Progenitor cell of endocrine pancreas (in vitro differentiated cells): ENCODE measurements around the gene ARHGEF28. TPM values are rescaled to one million over a fixed set of nuclear protein-coding genes. Genes with fewer than 3 reads are reported as not detected.
A peak's percentile ranks its signal among the peaks of the same experiment; 100 is the strongest.

ENCODE experiments used
- DNase-seq: peaks from one replicate; pipeline ENCODE4 v3.0.0; 2021; ENCODE audit warnings: low spot score; ENCODE audit not compliant: unreplicated experiment
- H3K27ac Mint-ChIP-seq: 2 replicates; pipeline ENCODE4 v1.8.0; 2021; ENCODE audit warnings: mild to moderate bottlenecking, moderate library complexity, mixed read lengths
- H3K27me3 Mint-ChIP-seq: 2 replicates; pipeline ENCODE4 v1.8.0; 2021; ENCODE audit warnings: mixed read lengths
- H3K36me3 Mint-ChIP-seq: 2 replicates; pipeline ENCODE4 v1.8.0; 2022; ENCODE audit warnings: mixed read lengths; ENCODE audit not compliant: insufficient read depth
- H3K4me1 Mint-ChIP-seq: 2 replicates; pipeline ENCODE4 v1.8.0; 2021; ENCODE audit warnings: low read depth, mixed read lengths
- H3K4me3 Mint-ChIP-seq: 2 replicates; pipeline ENCODE4 v1.8.0; 2021; ENCODE audit warnings: low read depth, mild to moderate bottlenecking, moderate library complexity, mixed read lengths
- H3K9me3 Mint-ChIP-seq: 2 replicates; pipeline ENCODE4 v1.8.0; 2021; ENCODE audit warnings: low read depth, mixed read lengths
- CTCF ChIP-seq: fragments of 200-600 bp; sonication (generic); IDR thresholded peaks from one replicate; pipeline ENCODE4 v1.5.0; 2021; ENCODE audit warnings: antibody characterized with exemption, mild to moderate bottlenecking; ENCODE audit not compliant: unreplicated experiment
- total RNA-seq: library from RNA; stranded (reverse); gene quantifications from 2 replicates; pipeline ENCODE4 v1.2.1, GENCODE V29; 2021

ARHGEF28 gene
- total RNA-seq, 1 donor from 2014 or later: 15.0 TPM

GRCh38 chr5:73801686-73802085 lies 175.7 kb downstream of the ARHGEF28 start:
- Mint-ChIP-seq H3K4me1 (no peaks in the 10 kb centered on the region), H3K36me3 (no peaks in the 10 kb centered on the region), H3K4me3 (no peak overlapping the region), H3K27me3 (no peaks in the 10 kb centered on the region), H3K9me3 (no peaks in the 10 kb centered on the region), H3K27ac (no peak overlapping the region)
- no peak for TF ChIP-seq CTCF
- DNase-seq: no peak

GRCh38 chr5:73805449-73805848 lies 179.5 kb downstream of the ARHGEF28 start:
- DNase-seq: no peak
- no peaks in the 10 kb centered on the region for H3K36me3 Mint-ChIP-seq

GRCh38 chr5:73808911-73809310 lies 182.9 kb downstream of the ARHGEF28 start:
- Mint-ChIP-seq H3K4me1 (peaks cover 16% of the 10 kb centered on the region), H3K4me3 (no peak overlapping the region), H3K36me3 (no peaks in the 10 kb centered on the region), H3K9me3 (no peaks in the 10 kb centered on the region), H3K27ac (no peak overlapping the region), H3K27me3 (no peaks in the 10 kb centered on the region)
- TF ChIP-seq CTCF: no peak
- no peak for DNase-seq

More at GRCh38 chr5:73805449-73805848, 179.5 kb downstream of the ARHGEF28 start:
- TF ChIP-seq CTCF: no peak
- Mint-ChIP-seq H3K9me3 (no peaks in the 10 kb centered on the region), H3K27me3 (no peaks in the 10 kb centered on the region), H3K4me3 (no peak overlapping the region), H3K4me1 (no peaks in the 10 kb centered on the region), H3K27ac (no peak overlapping the region)

GRCh38 chr5:73810429-73810828 lies 184.4 kb downstream of the ARHGEF28 start:
- no peak overlapping the region for H3K4me3 Mint-ChIP-seq
- no peak for DNase-seq
- no peaks in the 10 kb centered on the region for H3K9me3 Mint-ChIP-seq
- no peak for TF ChIP-seq CTCF
- no peaks in the 10 kb centered on the region for H3K27me3 Mint-ChIP-seq
- H3K4me1 Mint-ChIP-seq: peaks cover 24% of the 10 kb centered on the region
- H3K36me3 Mint-ChIP-seq: no peaks in the 10 kb centered on the region
- H3K27ac Mint-ChIP-seq: no peak overlapping the region

GRCh38 chr5:73812457-73812856 lies 186.5 kb downstream of the ARHGEF28 start:
- TF ChIP-seq CTCF: no peak
- Mint-ChIP-seq H3K9me3 (no peaks in the 10 kb centered on the region), H3K36me3 (no peaks in the 10 kb centered on the region), H3K27me3 (no peaks in the 10 kb centered on the region), H3K4me1 (peaks cover 26% of the 10 kb centered on the region), H3K4me3 (peak overlapping the region; percentile 9), H3K27ac (peak overlapping the region; percentile 95)
- no peak for DNase-seq
